GM21390 (cell line): Measurements from ENCODE around the gene PET100.

Experiments used
- ATAC-seq: cut with Tn5 transposase; IDR thresholded peaks from one replicate; pipeline ENCODE4 v1.9.1; 2021; ENCODE audit not compliant: unreplicated experiment

Gene PET100

DNA sequence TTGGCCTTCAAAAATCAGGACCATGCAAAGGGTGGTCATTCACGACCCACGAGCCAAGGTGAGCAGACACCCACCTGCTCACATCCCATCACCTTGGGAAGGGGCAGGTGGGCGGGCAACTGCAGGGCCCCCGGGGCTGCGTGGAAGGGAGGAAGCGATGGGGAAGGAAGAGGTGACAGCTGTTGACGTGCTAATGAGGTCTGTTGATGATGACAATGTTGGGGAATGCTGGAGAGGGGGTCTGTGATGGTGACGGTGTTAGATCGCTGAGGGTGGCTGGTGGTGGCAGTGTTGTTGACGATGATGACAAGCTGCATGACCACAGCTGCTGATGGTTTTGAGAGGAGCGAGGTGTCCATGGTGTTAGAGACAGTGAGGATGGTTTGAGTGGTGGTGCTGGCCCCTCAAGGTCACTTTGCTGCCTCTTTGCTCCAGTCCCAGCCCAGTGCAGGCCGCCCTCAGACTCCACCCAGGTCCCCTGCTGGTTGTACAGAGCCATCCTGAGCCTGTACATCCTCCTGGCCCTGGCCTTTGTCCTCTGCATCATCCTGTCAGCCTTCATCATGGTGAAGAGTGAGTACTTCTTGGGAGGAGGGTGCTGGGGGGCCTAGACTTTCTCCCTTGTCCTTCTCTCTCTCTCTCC is 48.2 kb downstream of the PET100 start:
- ATAC-seq: no peak

DNA sequence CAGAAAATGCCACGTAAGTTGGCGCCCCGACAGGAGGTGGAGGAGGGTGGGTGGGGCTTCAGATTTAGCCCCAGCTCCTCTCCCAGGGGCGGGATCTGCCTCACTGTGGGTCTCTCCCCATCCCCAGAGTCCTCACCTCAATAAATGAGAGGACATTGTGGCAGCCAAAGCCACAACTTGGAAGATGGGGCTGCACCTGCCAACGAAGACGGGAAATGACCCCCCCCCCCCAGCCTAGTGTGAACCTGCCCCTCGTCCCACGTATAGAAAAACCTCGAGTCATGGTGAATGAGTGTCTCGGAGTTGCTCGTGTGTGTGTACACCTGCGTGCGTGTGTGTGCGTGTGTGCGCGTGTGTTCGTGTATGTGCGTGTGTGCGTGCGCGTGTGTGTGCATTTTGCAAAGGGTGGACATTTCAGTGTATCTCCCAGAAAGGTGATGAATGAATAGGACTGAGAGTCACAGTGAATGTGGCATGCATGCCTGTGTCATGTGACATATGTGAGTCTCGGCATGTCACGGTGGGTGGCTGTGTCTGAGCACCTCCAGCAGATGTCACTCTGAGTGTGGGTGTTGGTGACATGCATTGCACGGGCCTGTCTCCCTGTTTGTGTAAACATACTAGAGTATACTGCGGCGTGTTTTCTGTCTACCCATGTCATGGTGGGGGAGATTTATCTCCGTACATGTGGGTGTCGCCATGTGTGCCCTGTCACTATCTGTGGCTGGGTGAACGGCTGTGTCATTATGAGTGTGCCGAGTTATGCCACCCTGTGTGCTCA is 49.6 kb downstream of the PET100 start:
- no peak for ATAC-seq

DNA sequence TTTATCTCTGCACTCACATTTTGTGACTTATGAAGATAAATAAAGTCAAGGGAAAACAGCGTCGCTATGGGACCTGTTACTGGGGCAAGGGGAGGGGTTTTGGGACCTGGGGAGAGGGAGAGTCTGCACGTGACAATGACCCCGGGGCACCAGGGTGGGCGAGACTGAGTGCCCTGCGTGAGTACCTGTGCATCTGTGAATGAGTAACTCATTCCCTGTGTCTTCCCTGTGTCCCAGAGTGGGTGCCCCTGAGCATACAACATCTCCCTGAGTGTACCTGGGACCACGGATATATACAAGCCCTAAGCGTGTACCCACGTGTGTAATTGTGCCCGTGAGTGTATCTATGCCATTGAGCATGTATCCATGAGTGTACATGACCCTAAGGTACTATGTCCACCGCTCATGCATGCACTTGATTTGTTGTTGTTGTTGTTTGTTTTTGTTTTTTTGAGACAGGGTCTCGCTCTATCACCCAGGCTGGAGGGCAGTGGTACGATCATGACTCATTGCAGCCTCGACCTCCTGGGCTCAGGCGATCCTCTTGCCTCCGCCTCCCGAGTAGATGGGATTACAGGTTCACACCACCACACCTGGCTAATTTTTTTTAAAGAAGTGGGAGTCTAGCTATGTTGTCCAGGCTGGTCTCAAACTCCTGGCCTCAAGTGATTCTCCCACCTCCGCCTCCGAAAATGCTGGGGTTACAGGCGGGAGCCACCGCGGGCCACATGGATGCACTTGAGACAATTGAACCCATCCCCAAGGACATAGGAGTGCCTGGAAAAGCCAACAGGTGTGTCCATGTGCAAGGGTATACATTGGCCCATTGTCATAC is 50.4 kb downstream of the PET100 start:
- no peak for ATAC-seq

DNA sequence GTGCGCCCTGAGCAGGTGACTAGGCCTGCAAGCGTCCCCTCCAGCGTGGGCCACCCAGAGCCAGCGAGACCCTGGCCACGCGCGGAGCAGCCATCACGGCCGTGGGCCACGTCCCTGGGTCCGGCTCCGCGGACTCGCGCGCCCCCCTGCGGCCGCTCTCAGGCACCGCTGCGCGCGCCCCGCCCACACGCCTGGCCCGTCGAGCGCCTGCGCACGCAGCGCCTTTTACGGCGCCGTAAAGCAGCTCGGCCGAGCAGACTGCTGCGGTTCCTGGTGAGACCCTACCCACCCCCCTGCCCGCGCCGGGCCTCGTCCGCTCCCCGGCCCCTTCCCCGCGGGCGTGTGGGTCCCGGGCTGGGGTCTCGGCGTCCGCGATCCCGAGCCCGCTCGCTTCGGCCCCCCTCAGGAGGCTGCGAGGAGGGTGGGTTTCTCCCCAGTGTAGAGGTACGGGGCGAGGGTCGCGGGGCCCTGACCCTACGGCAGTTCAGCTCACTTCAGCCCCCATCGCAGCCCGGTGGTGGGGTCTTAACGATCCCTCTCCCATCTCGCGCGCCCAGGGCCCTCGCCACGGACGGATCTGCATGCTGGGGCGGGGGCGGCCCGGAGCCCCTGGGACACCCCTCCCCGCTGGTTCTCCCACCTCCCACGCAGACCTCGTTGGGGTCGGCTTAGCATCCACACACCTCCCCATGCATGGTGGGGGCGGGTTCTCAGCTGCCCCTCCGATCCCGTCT is 51.2 kb downstream of the PET100 start, which contains the start of gene TRAPPC5:
Gene TRAPPC5, plus strand, starts transcription at position 228 of the 734 bp plus-strand sequence. CDS start 1,421 bp downstream, outside the sequence.
- no peak for ATAC-seq
